K562 (cell line): ENCODE data around the gene KAT14. TPM values are rescaled to one million over a fixed set of nuclear protein-coding genes. Genes with fewer than 3 reads are reported as not detected.

Experiments
- C11orf30 ChIP-seq: fragments of 450-650 bp; IDR thresholded peaks from 2 replicates; pipeline ENCODE4 v1.6.1; 2016; ENCODE audit warnings: low read depth, mild to moderate bottlenecking
- CBX1 ChIP-seq: sonication (generic); IDR thresholded peaks from 2 replicates; pipeline ENCODE4 v1.6.1; 2016; ENCODE audit warnings: antibody characterized with exemption, low read depth, mild to moderate bottlenecking
- GABPB1 ChIP-seq: sonication (generic); formaldehyde crosslinking; IDR thresholded peaks from 2 replicates; pipeline ENCODE4 v1.8.0; 2022; ENCODE audit warnings: mild to moderate bottlenecking, missing genetic modification reagents
- HDAC1 ChIP-seq, 2 experiments: fragments of 450-650 bp; IDR thresholded peaks; 2 replicates each; pipeline ENCODE4 v1.6.1; 2016 to 2017; ENCODE audit warnings: inconsistent platforms in 1 of 2, mild to moderate bottlenecking in 1 of 2, moderate library complexity in 1 of 2
- HMGN3 ChIP-seq: IDR thresholded peaks from 2 replicates; pipeline ENCODE4 v1.6.1; 2011; ENCODE audit warnings: borderline replicate concordance, low read depth, mild to moderate bottlenecking, mixed read lengths, low read length; ENCODE audit not compliant: insufficient read length; ENCODE audit errors: extremely low read depth
- MAFF ChIP-seq: IDR thresholded peaks from 2 replicates; pipeline ENCODE4 v1.6.1; 2012; ENCODE audit warnings: low read length, improper control_type of control experiment
- PCBP2 ChIP-seq: fragments of 200-400 bp; formaldehyde crosslinking; IDR thresholded peaks from 2 replicates; pipeline ENCODE4 v1.6.1; 2018; ENCODE audit warnings: low read length, low read depth, mild to moderate bottlenecking, moderate library complexity; ENCODE audit not compliant: poor library complexity, severe bottlenecking
- PHF20 ChIP-seq: fragments of 450-650 bp; IDR thresholded peaks from 2 replicates; pipeline ENCODE4 v1.6.1; 2018; ENCODE audit not compliant: partially characterized antibody
- POLR2A ChIP-seq: fragments of 450-650 bp; conservative IDR thresholded peaks from 2 replicates; pipeline ENCODE4 v1.6.1; 2016
- USF1 ChIP-seq: sonication (generic); formaldehyde crosslinking; IDR thresholded peaks from 2 replicates; pipeline ENCODE4 v1.9.0; 2022; ENCODE audit warnings: mild to moderate bottlenecking, missing genetic modification reagents
- ZNF24 ChIP-seq: fragments of 450-650 bp; IDR thresholded peaks from 2 replicates; pipeline ENCODE4 v1.6.1; 2016
- polyA plus RNA-seq, 8 experiments: library from polyadenylated mRNA; depleted of rRNA in 4 of 8; stranded (reverse) in 5 of 8; unstranded in 3 of 8; fragments of >200 nt; fragmentation: Nextera tagmentation in 2 of 8; fragmentation: Illumina TruSeq in 1 of 8; extraction: Ambion mirVana in 2 of 8; extraction: Trizol in 1 of 8; gene quantifications; 2 replicates each; pipeline versions ENCODE4 v1.2.1 to v1.2.3, GENCODE V29; 2011 to 2014; ENCODE audit warnings: inconsistent platforms in 1 of 8, missing spikeins in 1 of 8
- total RNA-seq, 7 experiments: library from RNA; depleted of rRNA in 6 of 7; stranded (reverse); fragments of >200 nt in 6 of 7; fragmentation: Illumina TruSeq in 2 of 7; extraction: Trizol in 2 of 7; gene quantifications; 2 replicates each; pipeline versions ENCODE4 v1.2.1 to v1.2.3, GENCODE V29; 2011 to 2021; ENCODE audit warnings: low replicate concordance in 1 of 7
- TF ChIP-seq, protein P1 (sequence below): fragments of 250-450 bp; sonication (Bioruptor Pico); IDR thresholded peaks from 2 replicates; pipeline ENCODE4 v1.8.0; 2022; ENCODE audit warnings: inconsistent platforms, mild to moderate bottlenecking, moderate library complexity, borderline replicate concordance
- TF ChIP-seq, protein P2 (sequence below): fragments of 250-450 bp; sonication (Bioruptor Pico); IDR thresholded peaks from 2 replicates; pipeline ENCODE4 v1.4.0; 2020; ENCODE audit warnings: mild to moderate bottlenecking, moderate library complexity, borderline replicate concordance

Gene KAT14
- total and polyA plus RNA-seq, 9 of the 15 experiments (the other 6 are each of a cell fraction or from before 2014, with no cell fraction given), result 1.7 to 7.2 (median 5.6) TPM

DNA sequence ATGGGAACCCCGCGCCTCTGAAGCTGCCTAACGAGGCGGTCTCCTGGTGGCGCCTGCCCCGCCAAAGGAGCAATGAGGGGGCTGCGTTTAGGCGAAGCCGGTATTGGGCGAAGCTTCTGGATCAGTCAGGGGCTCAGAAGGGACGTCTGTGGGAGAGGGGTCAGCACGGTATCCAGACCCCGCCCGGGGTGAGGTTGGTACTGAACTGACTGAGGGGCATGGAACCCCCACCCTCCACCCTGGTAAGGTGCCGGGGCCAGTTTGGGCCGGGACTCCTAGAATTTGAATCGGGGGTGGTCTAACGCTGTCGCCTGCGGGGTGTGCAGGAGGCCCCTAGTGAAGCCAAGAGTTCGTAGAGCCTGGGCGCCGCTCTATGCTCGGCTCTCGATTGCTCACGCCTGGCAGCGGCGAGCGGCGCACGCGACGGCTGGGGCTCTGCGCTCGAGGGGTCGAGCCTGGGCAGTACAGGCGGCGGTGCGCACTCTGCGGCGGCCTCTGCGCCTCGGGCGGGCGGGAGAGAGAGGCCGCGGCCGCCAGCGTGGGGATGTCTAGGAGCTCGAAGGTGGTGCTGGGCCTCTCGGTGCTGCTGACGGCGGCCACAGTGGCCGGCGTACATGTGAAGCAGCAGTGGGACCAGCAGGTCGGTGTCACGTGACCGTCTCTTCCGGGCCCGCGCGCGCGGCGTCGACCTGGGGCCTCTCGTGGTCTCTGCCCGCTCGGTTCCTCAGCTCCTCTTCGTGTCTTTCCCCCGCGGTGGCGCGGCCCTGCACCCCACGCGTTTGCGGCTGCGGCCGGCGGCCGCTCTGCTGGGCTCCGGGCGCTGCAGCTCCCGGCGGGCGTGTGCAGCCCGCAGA lies at the start of gene KAT14, which contains the start of gene PET117 (continued):
- TF ChIP-seq HDAC1 (IDR thresholded peaks at IDR 0.05) (peak in 1 of 2 experiments; percentile 68; a peak in 1 of 4 replicates), PHF20 (peak; percentile 89), GABPB1 (CRISPR knock-in tag) (peak; percentile 62; the same call in 1 of the 2 replicates), POLR2A (peak; percentile 81), C11orf30 (peak; percentile 81), USF1 (CRISPR knock-in tag) (peak; percentile 89), CBX1 (peak; percentile 42), MAFF (no peak), PCBP2 (no peak), ZNF24 (peak; percentile 29; the same call in 1 of the 2 replicates), HMGN3 (peak; percentile 88)
- TF ChIP-seq, protein P1, sequence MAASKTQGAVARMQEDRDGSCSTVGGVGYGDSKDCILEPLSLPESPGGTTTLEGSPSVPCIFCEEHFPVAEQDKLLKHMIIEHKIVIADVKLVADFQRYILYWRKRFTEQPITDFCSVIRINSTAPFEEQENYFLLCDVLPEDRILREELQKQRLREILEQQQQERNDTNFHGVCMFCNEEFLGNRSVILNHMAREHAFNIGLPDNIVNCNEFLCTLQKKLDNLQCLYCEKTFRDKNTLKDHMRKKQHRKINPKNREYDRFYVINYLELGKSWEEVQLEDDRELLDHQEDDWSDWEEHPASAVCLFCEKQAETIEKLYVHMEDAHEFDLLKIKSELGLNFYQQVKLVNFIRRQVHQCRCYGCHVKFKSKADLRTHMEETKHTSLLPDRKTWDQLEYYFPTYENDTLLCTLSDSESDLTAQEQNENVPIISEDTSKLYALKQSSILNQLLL (CRISPR knock-in tag), result no peak
- TF ChIP-seq, protein P2, sequence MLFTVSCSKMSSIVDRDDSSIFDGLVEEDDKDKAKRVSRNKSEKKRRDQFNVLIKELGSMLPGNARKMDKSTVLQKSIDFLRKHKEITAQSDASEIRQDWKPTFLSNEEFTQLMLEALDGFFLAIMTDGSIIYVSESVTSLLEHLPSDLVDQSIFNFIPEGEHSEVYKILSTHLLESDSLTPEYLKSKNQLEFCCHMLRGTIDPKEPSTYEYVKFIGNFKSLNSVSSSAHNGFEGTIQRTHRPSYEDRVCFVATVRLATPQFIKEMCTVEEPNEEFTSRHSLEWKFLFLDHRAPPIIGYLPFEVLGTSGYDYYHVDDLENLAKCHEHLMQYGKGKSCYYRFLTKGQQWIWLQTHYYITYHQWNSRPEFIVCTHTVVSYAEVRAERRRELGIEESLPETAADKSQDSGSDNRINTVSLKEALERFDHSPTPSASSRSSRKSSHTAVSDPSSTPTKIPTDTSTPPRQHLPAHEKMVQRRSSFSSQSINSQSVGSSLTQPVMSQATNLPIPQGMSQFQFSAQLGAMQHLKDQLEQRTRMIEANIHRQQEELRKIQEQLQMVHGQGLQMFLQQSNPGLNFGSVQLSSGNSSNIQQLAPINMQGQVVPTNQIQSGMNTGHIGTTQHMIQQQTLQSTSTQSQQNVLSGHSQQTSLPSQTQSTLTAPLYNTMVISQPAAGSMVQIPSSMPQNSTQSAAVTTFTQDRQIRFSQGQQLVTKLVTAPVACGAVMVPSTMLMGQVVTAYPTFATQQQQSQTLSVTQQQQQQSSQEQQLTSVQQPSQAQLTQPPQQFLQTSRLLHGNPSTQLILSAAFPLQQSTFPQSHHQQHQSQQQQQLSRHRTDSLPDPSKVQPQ, result no peak
- TF ChIP-seq, all 486 proteins: peak for 98
